Activated CD4-positive, alpha-beta T cell treated with anti-CD3 and anti-CD28 coated beads, Interleukin-2, Interleukin-6, amounts not matched to agents 100 ng/mL and 50 ng/mL, durations not matched to agents 16 hours and 8 hours (primary cell): ENCODE data around the gene SLC24A3.

ENCODE experiments used
- DNase-seq: peaks from one replicate; pipeline ENCODE4 v3.0.0-alpha.2; 2020

SLC24A3 gene

DNA sequence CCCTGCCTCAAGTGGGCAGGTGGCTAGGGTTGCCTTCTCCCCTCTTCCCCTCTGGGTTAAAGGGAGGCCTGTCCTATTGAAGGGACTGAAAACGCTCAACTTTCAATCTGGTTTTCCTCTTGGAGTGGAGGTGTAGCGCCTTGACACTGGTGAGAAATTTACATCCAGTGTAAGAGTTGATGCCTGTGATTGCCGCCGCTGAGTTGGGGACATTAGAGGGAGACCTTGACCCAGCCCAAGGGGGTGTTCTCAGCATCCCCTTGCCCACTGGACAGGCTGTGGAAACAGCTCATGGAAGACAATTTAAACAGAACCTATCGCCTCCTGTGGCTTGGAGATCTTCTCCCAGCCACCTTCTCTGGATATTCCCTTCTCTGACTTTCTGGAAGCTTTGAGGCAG lies 61.6 kb downstream of the SLC24A3 start:
- DNase-seq = no peak

GRCh38 chr20:19274412-19275015 lies 62.1 kb downstream of the SLC24A3 start:
- DNase-seq = no peak

- no peak for DNase-seq
Observed at GRCh38 chr20:19275038-19275629, 62.7 kb downstream of the SLC24A3 start.

DNA sequence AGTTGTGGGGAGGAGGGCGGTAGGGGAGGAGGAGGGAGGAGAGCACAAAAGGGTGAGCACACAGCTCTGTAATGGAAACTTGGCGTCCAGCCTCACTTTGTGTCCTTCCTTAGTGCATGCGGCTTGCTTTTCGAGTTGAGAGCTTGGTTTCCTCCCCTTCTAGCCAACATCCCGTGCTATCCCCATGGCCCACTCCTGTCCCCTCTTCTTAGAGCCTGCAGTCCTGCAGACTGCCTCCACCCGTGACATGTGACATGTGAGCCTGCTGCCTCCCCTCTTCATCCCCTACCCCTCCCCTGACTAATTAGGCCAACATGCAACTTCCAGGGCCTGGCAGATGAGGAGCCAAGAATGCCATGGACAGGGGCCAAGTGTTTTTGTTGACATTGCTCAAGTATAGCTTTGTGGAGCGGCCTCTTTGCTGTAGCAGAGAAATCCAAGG lies 63.2 kb downstream of the SLC24A3 start:
- no peak for DNase-seq

DNA sequence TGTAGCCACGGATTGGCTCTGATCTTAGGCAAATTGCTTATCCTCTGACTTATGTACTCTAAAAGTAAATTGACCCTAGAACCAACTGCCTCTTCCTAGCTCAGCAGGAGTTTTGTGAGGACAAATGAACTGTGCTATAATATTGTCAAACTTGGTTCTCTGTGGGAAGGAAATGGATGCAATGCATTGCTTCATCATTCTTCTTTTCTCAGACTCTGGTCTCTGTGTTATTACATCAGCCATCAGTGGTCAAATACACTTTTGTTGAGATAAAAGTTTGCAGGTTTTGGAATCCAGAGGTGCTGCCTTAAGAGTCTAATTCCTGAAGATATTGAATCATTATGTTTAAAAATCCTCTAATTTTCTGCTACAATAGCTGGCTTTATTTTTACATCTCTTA lies 64.9 kb downstream of the SLC24A3 start:
- no peak for DNase-seq

DNA sequence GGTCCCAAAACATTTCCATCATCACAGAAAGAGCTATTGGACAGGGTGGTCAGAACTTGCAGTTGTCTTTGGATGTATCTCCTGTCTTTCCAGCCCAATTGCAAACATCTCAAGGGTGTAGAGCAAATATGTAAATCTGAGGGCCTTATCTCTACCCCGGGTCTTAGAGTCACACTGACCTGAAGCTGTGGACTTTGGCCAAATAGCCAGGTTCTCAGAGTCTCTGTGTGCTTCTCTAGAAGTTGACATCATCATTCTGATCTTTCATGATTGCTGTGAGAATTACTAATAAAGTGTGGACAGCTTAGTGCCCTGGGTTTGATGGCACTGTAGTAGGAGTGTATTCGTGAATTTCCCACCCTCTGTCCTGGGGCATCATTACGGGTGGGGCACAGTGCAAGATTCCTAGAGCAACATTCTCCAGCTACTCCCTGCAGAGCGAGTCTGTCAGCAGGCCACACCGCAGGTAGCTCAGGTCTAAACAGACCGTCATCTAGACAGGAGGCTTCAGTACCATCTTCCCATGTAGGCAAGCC lies 71.1 kb downstream of the SLC24A3 start:
- DNase-seq = no peak

DNA sequence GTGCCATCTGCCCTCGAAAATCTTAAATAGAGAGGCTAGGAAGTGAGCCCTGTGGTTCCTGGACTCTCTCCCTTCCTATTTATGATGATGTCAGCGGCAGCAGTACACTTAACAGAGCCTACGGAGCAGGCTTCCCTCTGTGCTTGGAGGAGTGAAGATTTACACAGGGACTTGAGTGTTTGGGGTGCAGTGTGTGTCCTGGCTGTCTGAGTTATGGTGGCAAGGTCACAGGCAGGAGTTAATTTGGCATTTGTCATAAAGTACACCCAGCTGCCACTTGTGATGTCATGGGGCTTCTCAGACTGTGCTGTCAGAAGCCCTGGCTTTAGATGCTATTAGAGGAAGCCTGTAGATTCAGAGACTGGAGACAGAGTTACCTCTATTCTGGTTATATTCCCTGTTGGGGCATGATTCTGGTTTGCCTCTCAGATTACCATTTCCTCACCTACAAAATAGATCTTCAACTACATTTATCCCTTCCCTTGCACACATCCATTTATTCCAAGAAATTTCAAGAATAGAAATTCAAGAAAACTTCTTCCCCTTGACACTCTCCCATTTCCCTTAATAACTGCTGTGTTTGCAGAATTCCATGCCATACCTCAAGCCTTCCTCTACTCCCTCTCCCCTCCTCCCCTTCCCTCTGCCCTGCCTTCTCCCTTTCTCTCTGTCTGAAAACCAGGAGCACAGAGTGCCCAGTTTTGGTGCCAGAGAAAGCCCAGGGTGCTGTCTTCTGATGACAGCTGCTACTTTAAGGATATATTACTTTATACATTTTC lies 72.1 kb downstream of the SLC24A3 start:
- DNase-seq = no peak

GRCh38 chr20:19285436-19285835 lies 73.0 kb downstream of the SLC24A3 start:
- no peak for DNase-seq

DNA sequence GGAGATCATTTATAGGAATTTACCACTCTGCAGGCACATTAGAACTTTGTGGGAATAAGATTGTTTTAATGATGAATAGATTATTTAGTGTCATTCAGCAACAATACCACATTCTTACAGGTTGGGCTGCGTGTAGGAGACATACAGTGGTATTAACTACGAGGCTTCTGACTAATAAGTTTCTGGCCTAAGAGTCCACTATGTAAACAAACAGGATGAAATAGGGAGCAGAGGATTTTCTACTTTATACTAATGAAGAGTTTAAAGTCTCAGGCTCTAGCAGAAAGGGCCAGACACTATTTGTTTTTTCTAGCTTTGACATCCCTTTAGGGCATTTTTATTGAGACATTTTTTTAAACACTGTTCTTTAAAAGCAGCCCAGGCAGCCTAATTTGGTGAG lies 75.6 kb downstream of the SLC24A3 start:
- no peak for DNase-seq

GRCh38 chr20:19288636-19289035 lies 76.2 kb downstream of the SLC24A3 start:
- no peak for DNase-seq

- no peak for DNase-seq
Observed at GRCh38 chr20:19289451-19289850, 77.0 kb downstream of the SLC24A3 start.

- DNase-seq = no peak
Observed at GRCh38 chr20:19291024-19291817, 78.8 kb downstream of the SLC24A3 start.

DNA sequence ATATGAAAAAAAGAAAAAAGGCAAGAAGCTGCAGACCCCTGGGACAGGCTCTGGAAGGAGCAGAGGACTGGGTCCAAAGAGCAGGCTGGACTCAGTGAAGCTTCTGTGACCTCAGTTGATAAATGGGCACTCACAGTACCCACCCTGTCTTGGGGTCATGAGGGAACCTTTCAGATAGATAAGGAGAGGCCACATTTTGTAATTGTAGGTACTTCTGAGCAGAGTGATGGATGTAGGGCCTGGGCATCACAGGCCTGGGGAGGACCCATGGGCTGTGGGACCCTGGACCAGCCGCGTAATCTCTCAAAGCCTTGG lies 79.3 kb downstream of the SLC24A3 start:
- DNase-seq = no peak

DNA sequence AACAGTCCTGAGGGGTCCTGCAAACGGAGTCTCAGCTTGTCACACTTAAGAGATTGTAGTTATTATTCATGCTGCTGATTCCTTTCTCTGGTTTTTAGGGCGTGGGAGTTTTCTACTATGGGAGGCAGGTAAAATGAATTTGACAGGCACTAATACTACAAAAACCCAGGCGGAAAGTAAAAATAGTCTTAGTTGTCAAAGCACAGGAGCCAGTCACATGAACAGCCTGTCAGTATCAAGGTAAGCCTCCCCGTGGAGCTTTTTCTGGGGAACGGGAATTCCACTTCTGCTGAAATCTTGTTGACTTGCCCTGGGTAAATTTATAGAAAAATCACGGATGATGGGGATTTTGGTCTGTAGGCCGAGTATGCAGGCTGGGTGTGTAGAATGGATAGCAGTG lies 79.8 kb downstream of the SLC24A3 start:
- no peak for DNase-seq

GRCh38 chr20:19295076-19295475 lies 82.6 kb downstream of the SLC24A3 start:
- no peak for DNase-seq

- DNase-seq = no peak
Observed at GRCh38 chr20:19298652-19299051, 86.2 kb downstream of the SLC24A3 start.

- DNase-seq = no peak
Observed at GRCh38 chr20:19300395-19300794, 88.0 kb downstream of the SLC24A3 start.

DNA sequence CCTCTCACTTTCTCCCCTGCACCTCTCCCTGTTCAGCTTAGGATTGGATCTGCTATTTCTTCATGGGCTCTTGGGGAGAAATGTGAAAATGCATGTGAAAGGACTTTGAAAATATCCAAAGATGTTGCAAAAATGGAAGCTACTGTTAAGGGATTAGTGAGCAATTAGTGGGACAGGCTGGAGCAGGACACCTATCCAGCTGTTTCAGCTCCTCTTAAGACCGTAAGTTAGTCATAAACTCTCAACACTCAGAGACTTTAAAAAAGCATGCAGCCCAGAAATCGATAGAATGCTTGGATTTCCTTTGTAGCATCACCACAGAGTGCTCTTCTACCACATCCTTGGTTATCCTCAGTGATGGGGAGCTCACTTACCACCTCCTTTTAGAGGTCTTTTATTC lies 88.7 kb downstream of the SLC24A3 start:
- no peak for DNase-seq

DNA sequence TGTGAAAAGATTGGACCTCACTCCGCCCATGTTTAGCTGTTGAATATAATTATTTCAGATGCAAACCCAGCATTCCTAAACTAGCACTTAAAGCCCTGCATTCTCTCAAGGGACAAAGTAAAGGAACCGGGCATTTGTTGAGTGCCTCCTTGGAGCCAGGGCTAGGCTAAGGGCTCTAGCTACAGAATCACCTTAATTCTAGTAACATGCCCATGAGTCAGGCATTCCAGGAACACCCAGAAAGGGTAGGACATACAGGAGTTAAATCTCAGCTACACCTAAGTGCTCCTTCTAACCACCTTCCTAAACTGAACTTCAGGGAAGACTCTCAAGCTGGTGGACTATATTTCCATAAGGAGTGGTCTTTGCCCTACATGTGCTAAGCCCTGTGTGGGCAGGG lies 89.4 kb downstream of the SLC24A3 start:
- no peak for DNase-seq

GRCh38 chr20:19302714-19303113 lies 90.3 kb downstream of the SLC24A3 start:
- DNase-seq = no peak

DNA sequence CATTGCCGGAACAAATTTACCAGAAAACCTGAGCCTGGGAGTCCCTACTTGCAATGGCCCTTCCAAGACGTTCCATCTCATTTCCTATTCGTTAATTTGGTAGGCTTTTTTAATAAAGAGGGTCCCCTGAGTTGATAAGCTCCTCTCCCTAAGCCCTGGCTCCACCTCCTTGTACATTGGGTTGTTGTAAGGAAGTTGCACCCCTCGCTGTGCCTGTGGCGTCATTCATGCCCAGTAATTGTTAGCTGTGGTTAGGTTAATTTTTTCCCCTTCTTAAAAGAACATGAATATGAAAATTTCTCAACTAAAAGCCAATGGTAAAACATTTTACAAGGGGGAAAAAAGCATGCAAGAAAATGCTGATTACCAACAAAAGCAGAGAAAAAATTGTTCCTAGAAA lies 91.9 kb downstream of the SLC24A3 start:
- DNase-seq = no peak

GRCh38 chr20:19304886-19305415 lies 92.5 kb downstream of the SLC24A3 start:
- DNase-seq = no peak

GRCh38 chr20:19308146-19308545 lies 95.7 kb downstream of the SLC24A3 start:
- DNase-seq = no peak
